Cortex of kidney (tissue), 1 donor: Measurements from ENCODE around the gene ST3GAL5.

Experiments
- DNase-seq: peaks from one replicate; lab custom pipeline; 2025; lab: John Stamatoyannopoulos, UW

Gene ST3GAL5

GRCh38 chr2:85790032-85790431 is 98.8 kb downstream of the ST3GAL5 start:
- DNase-seq: no peak

- no peak for DNase-seq
These were observed 99.5 kb downstream of the ST3GAL5 start for GRCh38 chr2:85789271-85789670.

DNA sequence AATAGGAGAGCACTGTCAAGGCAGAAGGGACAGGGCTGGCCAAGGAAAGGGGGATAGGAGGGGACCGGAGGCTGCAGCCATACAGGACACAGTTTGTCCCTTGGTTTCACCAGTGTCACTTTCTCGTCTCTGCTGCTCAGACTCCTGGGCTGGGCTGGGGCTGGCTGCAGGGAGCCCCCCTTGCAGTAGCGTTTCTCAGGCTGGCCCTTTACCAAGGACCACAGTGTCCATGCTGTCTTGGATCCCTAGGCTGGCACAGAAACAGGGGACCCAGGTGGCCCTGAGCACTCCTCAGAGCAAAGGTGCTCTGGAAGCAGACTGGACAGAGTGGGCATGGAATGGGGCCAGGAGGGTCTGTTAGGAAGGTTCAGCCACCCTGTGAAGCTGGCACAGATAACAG is 100.2 kb downstream of the ST3GAL5 start:
- no peak for DNase-seq

DNA sequence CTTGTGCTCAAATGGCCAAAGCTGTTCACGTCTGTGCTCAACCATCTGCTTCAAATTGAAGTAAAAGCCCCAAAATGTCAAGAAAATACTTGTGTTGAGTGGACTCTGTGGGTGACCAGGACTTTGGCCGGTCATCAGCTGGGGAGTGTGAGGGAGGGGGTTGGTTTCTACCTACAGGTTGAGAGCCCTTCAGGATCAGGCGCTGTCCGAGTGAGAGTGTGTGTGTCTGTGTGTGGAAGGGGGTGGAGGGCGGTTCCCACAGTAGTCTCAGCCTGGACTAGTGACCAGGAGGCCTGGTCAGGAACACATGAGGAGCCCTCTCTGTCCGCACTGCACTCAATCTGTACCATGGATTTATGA is 100.8 kb downstream of the ST3GAL5 start:
- DNase-seq: no peak

DNA sequence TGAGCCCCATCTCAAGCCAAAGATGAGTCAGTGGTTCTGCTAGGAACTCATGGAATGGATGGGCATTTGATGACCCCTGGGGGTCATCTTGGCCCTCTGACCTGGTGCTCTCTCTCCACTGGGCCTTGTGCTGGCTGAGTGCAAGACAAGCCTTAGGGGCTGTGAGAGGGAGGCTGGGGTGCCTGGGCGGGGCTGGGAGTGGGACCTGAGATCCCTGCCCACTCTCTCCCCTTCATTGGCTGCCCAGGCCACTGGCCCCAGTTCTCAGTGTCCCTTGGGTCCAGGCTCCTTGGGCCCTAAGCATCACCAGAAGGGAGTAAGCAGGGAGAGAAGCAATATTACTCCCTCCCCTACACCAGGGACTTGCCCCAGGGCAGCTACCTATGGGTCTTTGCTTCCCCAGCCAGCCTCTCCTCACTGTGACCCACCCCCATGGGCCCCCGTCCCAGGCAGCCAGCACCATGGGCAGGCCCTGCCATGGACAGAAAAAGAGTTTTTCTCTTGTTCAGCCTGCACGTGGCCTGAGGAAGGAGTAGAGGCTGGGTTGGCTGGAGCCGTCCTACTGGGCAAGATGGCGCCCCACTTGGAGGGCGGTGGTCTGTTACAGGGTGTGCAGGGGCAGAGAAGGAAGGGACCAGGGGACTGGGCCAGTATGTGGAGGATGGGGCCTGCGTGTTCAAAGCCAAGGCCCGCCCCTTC is 101.4 kb downstream of the ST3GAL5 start:
- no peak for DNase-seq
